H1 (cell line): ENCODE results near the gene USP3. TPM values are rescaled to one million over a fixed set of nuclear protein-coding genes. Genes with fewer than 3 reads are reported as not detected.

Source experiments
- CTCF ChIA-PET: fragments of 300-600 bp; sonication (Branson Sonifier 250); formaldehyde crosslinking; loops from one replicate; lab custom pipeline; 2021; ENCODE audit not compliant: partially characterized antibody; lab: Charles Lee
- POLR2A ChIA-PET: fragments of 300-600 bp; sonication (Branson Sonifier 250); formaldehyde crosslinking; loops from one replicate; lab custom pipeline; 2021; ENCODE audit warnings: inconsistent platforms; ENCODE audit not compliant: partially characterized antibody; lab: Charles Lee
- DNase-seq, 2 experiments: peaks; one replicate each; pipeline versions ENCODE4 v3.0.0 to v3.0.0-alpha.2; 2010 to 2022; ENCODE audit warnings: low spot score in 2 of 2, low read depth in 1 of 2, mixed read lengths in 1 of 2
- FAIRE-seq: peaks from 2 replicates; lab custom pipeline; 2011; peaks lifted over from hg19 to GRCh38; lab: Jason Lieb, UNC
- H2AFZ ChIP-seq: 2 replicates; pipeline ENCODE4 v1.8.1; 2012; ENCODE audit warnings: low read length, inconsistent platforms
- H2AK5ac ChIP-seq: 2 replicates; pipeline ENCODE4 v1.6.1; 2013; ENCODE audit warnings: low read depth, low read length
- H2BK120ac ChIP-seq: replicated peaks from 2 replicates; pipeline ENCODE3; 2013; ENCODE audit warnings: low read depth, low read length, inconsistent platforms
- H2BK12ac ChIP-seq: 2 replicates; pipeline ENCODE4 v1.6.1; 2013; ENCODE audit warnings: low read depth, low read length
- H2BK15ac ChIP-seq: 2 replicates; pipeline ENCODE4 v1.6.1; 2013; ENCODE audit warnings: low read length
- H2BK20ac ChIP-seq: 2 replicates; pipeline ENCODE4 v1.6.1; 2013; ENCODE audit warnings: low read length
- H2BK5ac ChIP-seq: 2 replicates; pipeline ENCODE4 v1.6.1; 2013; ENCODE audit warnings: low read depth, low read length
- H3K14ac ChIP-seq: 2 replicates; pipeline ENCODE4 v1.6.1; 2013; ENCODE audit warnings: inconsistent platforms; ENCODE audit not compliant: insufficient read length
- H3K18ac ChIP-seq: 2 replicates; pipeline ENCODE4 v1.6.1; 2013; ENCODE audit warnings: low read length; ENCODE audit errors: extremely low read depth
- H3K23ac ChIP-seq: 2 replicates; pipeline ENCODE4 v1.6.1; 2013; ENCODE audit warnings: inconsistent platforms; ENCODE audit not compliant: insufficient read length
- H3K23me2 ChIP-seq: 2 replicates; pipeline ENCODE4 v1.6.1; 2013; ENCODE audit warnings: low read depth, low read length
- H3K27ac ChIP-seq: 2 replicates; pipeline ENCODE4 v1.6.1; 2011; ENCODE audit warnings: low read depth, low read length, inconsistent platforms
- H3K27me3 ChIP-seq, 4 experiments: replicated peaks in 1 of 4; 1 replicate in 1 of 4; 2 replicates in 3 of 4; pipeline versions ENCODE4 v1.6.1 to v1.8.1; 2011 to 2013; ENCODE audit warnings: low read length in 3 of 4, mild to moderate bottlenecking in 3 of 4, inconsistent platforms in 2 of 4, mixed read lengths in 2 of 4, moderate library complexity in 1 of 4; ENCODE audit not compliant: control insufficient read depth in 3 of 4, insufficient read depth in 3 of 4; ENCODE audit errors: extremely low read depth in 1 of 4
- H3K36me3 ChIP-seq, 4 experiments: 2 replicates each; pipeline versions ENCODE4 v1.6.1 to v1.8.1; 2011 to 2013; ENCODE audit warnings: mild to moderate bottlenecking in 4 of 4, low read length in 3 of 4, moderate library complexity in 2 of 4, control low read depth in 1 of 4, inconsistent platforms in 1 of 4; ENCODE audit not compliant: insufficient read depth in 4 of 4, control insufficient read depth in 2 of 4
- H3K4ac ChIP-seq: replicated peaks from 2 replicates; pipeline ENCODE3; 2013; ENCODE audit warnings: low read length, low read depth, mixed read lengths, inconsistent platforms; ENCODE audit not compliant: insufficient read length
- H3K4me1 ChIP-seq, 4 experiments: replicated peaks in 1 of 4; 1 replicate in 1 of 4; 2 replicates in 3 of 4; pipeline versions ENCODE4 v1.6.1 to v1.8.1; 2011 to 2013; ENCODE audit warnings: low read length in 3 of 4, inconsistent platforms in 2 of 4, mixed read lengths in 1 of 4; ENCODE audit not compliant: insufficient read depth in 4 of 4, control insufficient read depth in 3 of 4
- H3K4me2 ChIP-seq, 2 experiments: 2 replicates each; pipeline versions ENCODE4 v1.6.1 to v1.8.1; 2011 to 2013; ENCODE audit warnings: low read depth in 2 of 2, low read length in 2 of 2, control low read depth in 1 of 2, inconsistent platforms in 1 of 2, mild to moderate bottlenecking in 1 of 2; ENCODE audit not compliant: insufficient read depth in 1 of 2
- H3K4me3 ChIP-seq, 4 experiments: fragments of 200-600, 300-600 bp in 1 of 4; sonication (generic), shearing (Covaris generic), sonication (Bioruptor Twin) in 1 of 4; 2 replicates each; pipeline versions ENCODE4 v1.5.1 to v1.8.1; 2011 to 2016; ENCODE audit warnings: low read length in 4 of 4, low read depth in 3 of 4, control low read depth in 2 of 4, inconsistent platforms in 2 of 4, mild to moderate bottlenecking in 2 of 4, mixed read lengths in 1 of 4, moderate library complexity in 1 of 4; ENCODE audit not compliant: insufficient read depth in 2 of 4; ENCODE audit errors: extremely low read depth in 1 of 4
- H3K56ac ChIP-seq: replicated peaks from 2 replicates; pipeline ENCODE3; 2013; ENCODE audit warnings: low read depth, mild to moderate bottlenecking, mixed read lengths, low read length, inconsistent platforms; ENCODE audit not compliant: insufficient read length
- H3K79me1 ChIP-seq: 2 replicates; pipeline ENCODE4 v1.6.1; 2013; ENCODE audit warnings: low read depth, low read length, control low read depth
- H3K79me2 ChIP-seq, 2 experiments: 2 replicates each; pipeline versions ENCODE4 v1.6.1 to v1.8.1; 2012 to 2013; ENCODE audit warnings: low read length in 2 of 2, mild to moderate bottlenecking in 2 of 2, inconsistent platforms in 1 of 2; ENCODE audit not compliant: insufficient read depth in 2 of 2, control insufficient read depth in 1 of 2
- H3K9ac ChIP-seq, 4 experiments: replicated peaks in 1 of 4; 1 replicate in 1 of 4; 2 replicates in 3 of 4; pipeline versions ENCODE4 v1.6.1 to v1.8.1; 2011 to 2013; ENCODE audit warnings: low read depth in 3 of 4, low read length in 3 of 4, control low read depth in 2 of 4, mild to moderate bottlenecking in 2 of 4, moderate library complexity in 2 of 4, inconsistent platforms in 1 of 4; ENCODE audit errors: extremely low read depth in 1 of 4
- H3K9me3 ChIP-seq, 2 experiments: 2 replicates each; pipeline versions ENCODE4 v1.6.1 to v1.8.1; 2012 to 2013; ENCODE audit warnings: mild to moderate bottlenecking in 2 of 2, moderate library complexity in 2 of 2, control low read depth in 1 of 2, inconsistent platforms in 1 of 2, low read depth in 1 of 2, low read length in 1 of 2, mixed read lengths in 1 of 2; ENCODE audit not compliant: insufficient read depth in 2 of 2
- H4K20me1 ChIP-seq, 2 experiments: replicated peaks in 1 of 2; 2 replicates each; pipeline versions ENCODE3 to v1.8.1; 2011 to 2013; ENCODE audit warnings: inconsistent platforms in 2 of 2, low read length in 2 of 2, mild to moderate bottlenecking in 1 of 2; ENCODE audit not compliant: insufficient read depth in 2 of 2, control insufficient read depth in 1 of 2
- H4K5ac ChIP-seq: 2 replicates; pipeline ENCODE4 v1.6.1; 2013; ENCODE audit warnings: low read length, low read depth, mixed read lengths, inconsistent platforms; ENCODE audit not compliant: insufficient read length
- H4K8ac ChIP-seq: 2 replicates; pipeline ENCODE4 v1.8.0; 2013; ENCODE audit warnings: mild to moderate bottlenecking, moderate library complexity, low read length, inconsistent platforms; ENCODE audit not compliant: insufficient read depth; ENCODE audit errors: extremely low read depth
- H4K91ac ChIP-seq: replicated peaks from 2 replicates; pipeline ENCODE3; 2013; ENCODE audit warnings: low read length, mixed read lengths, inconsistent platforms; ENCODE audit not compliant: insufficient read length
- BCL11A ChIP-seq, 2 experiments: IDR thresholded peaks; one replicate each; pipeline ENCODE4 v1.6.1; 2011; ENCODE audit warnings: low read depth in 2 of 2, low read length in 2 of 2, mild to moderate bottlenecking in 2 of 2
- EGR1 ChIP-seq: IDR thresholded peaks from 2 replicates; pipeline ENCODE4 v1.6.1; 2011; ENCODE audit warnings: low read depth, low read length, borderline replicate concordance
- JUND ChIP-seq: IDR thresholded peaks from 2 replicates; pipeline ENCODE4 v1.6.1; 2011; ENCODE audit warnings: mild to moderate bottlenecking, improper control_type of control experiment, low read length
- KDM1A ChIP-seq: fragments of 200-600, 300-600 bp; sonication (generic); IDR thresholded peaks from 2 replicates; pipeline ENCODE4 v1.7.1; 2016; ENCODE audit warnings: mild to moderate bottlenecking, low read length, borderline replicate concordance
- NRF1 ChIP-seq: IDR thresholded peaks from 2 replicates; pipeline ENCODE4 v1.6.1; 2011; ENCODE audit warnings: mild to moderate bottlenecking, low read depth, low read length, improper control_type of control experiment
- POU5F1 ChIP-seq: IDR thresholded peaks from 2 replicates; pipeline ENCODE4 v1.6.1; 2011; ENCODE audit warnings: low read depth, mild to moderate bottlenecking, low read length, moderate library complexity
- RFX5 ChIP-seq: IDR thresholded peaks from 2 replicates; pipeline ENCODE4 v1.6.1; 2011; ENCODE audit warnings: low read depth, low read length, improper control_type of control experiment, borderline replicate concordance
- SAP30 ChIP-seq: fragments of 300-600 bp; sonication (generic); IDR thresholded peaks from 2 replicates; pipeline ENCODE4 v1.7.1; 2012; ENCODE audit warnings: low read length, moderate library complexity, mild to moderate bottlenecking, inconsistent platforms; ENCODE audit not compliant: insufficient read depth, insufficient replicate concordance
- SIRT6 ChIP-seq: IDR thresholded peaks from one replicate; pipeline ENCODE4 v1.7.1; 2012; ENCODE audit warnings: low read length, inconsistent platforms
- SIX5 ChIP-seq: IDR thresholded peaks from 2 replicates; pipeline ENCODE4 v1.6.1; 2011; ENCODE audit warnings: mild to moderate bottlenecking, low read depth, low read length
- SP1 ChIP-seq: IDR thresholded peaks from 2 replicates; pipeline ENCODE4 v1.6.1; 2011; ENCODE audit warnings: low read depth, low read length
- TAF1 ChIP-seq: IDR thresholded peaks from 2 replicates; pipeline ENCODE4 v1.6.1; 2011; ENCODE audit warnings: mild to moderate bottlenecking, low read depth, low read length
- USF2 ChIP-seq: IDR thresholded peaks from 2 replicates; pipeline ENCODE4 v1.6.1; 2011; ENCODE audit warnings: low read length, improper control_type of control experiment
- WGBS, 2 experiments: shearing (Covaris generic) in 1 of 2; methylation state at CpG; one replicate each; pipeline versions ENCODE4 v1.1.6 to v1.1.7; 2013 to 2015; ENCODE audit warnings: low lambda C conversion rate in 2 of 2, mixed read lengths in 2 of 2, inconsistent platforms in 1 of 2, low coverage in 1 of 2, missing lambda C conversion rate in 1 of 2; ENCODE audit not compliant: insufficient replicate concordance in 2 of 2, insufficient coverage in 1 of 2, insufficient read length in 1 of 2; ENCODE audit errors: extremely low coverage in 1 of 2, missing lambda C conversion rate in 1 of 2; 5-methylcytosine and 5-hydroxymethylcytosine counted together
- polyA plus RNA-seq, 7 experiments: library from polyadenylated mRNA; depleted of rRNA in 3 of 7; stranded (reverse) in 5 of 7; unstranded in 2 of 7; fragments of >200 nt in 5 of 7; fragments of 200-250 nt in 2 of 7; gene quantifications; 1 replicate in 5 of 7; 2 replicates in 1 of 7; 4 replicates in 1 of 7; pipeline versions ENCODE4 v1.2.1 to v1.2.3, GENCODE V29; 2011 to 2013; ENCODE audit warnings: missing spikeins in 2 of 7, mixed read lengths in 2 of 7
- total RNA-seq: library from RNA; stranded (reverse); fragmentation: NEBNext Ultra II Directional; extraction: Animal tissue kit (Norgen Biotek cat#: 25700); gene quantifications from 2 replicates; pipeline ENCODE4 v1.2.1, GENCODE V29; 2021

The USP3 gene
- total and polyA plus RNA-seq, 2 of the 8 experiments (the other 6 are each of a cell fraction or from before 2014, with no cell fraction given), result 15.5 to 16.2 TPM

- Histone ChIP-seq H4K20me1 (peaks cover 0 to 3% of the 10 kb centered on the region in 2 experiments), H3K79me1 (no peaks in the 10 kb centered on the region), H4K91ac (no peak overlapping the region), H3K4me3 (no peak overlapping the region), H3K18ac (no peak overlapping the region), H3K79me2 (no peaks in the 10 kb centered on the region), H3K23ac (no peak overlapping the region), H4K5ac (no peak overlapping the region), H2AK5ac (no peak overlapping the region), H3K4me2 (no peak overlapping the region), H3K23me2 (no peaks in the 10 kb centered on the region), H3K27ac (no peak overlapping the region), H2BK20ac (no peak overlapping the region), H3K9ac (no peak overlapping the region), H3K4ac (no peak overlapping the region), H3K56ac (no peak overlapping the region), H3K27me3 (no peaks in the 10 kb centered on the region), H3K9me3 (no peaks in the 10 kb centered on the region), H3K14ac (no peak overlapping the region), H2AFZ (no peak overlapping the region), H2BK15ac (no peak overlapping the region), H3K36me3 (peaks cover 3 to 15% (median 6%) of the 10 kb centered on the region in 4 experiments; a peak in 6 of 8 replicates), H2BK12ac (no peak overlapping the region), H3K4me1 (no peaks in the 10 kb centered on the region), H2BK5ac (no peak overlapping the region), H2BK120ac (no peak overlapping the region), H4K8ac (no peak overlapping the region)
- DNase-seq (no peak), FAIRE-seq (no peak)
- CTCF ChIA-PET, result interaction anchor here (0.6 to 3.5 kb wide), 40 partner anchors 8 to 459 kb away, joined by 3 to 37 read pairs (median 4); partner anchors contain the start of gene FBXL22
- whole genome bisulfite sequencing, 2 experiments, result 96% methylated on average over 6 of the region's 6 CpGs; no CpG with 5 or more reads in 1 of the 2 experiments
- TF ChIP-seq SP1, result no peak
- no peak for TF ChIP-seq BCL11A (IDR thresholded peaks at IDR 0.05; ENCODE audit: low read depth in 2 of 2, low read length in 2 of 2)
- no peak for TF ChIP-seq KDM1A
- no peak for TF ChIP-seq RFX5
- TF ChIP-seq SAP30, result no peak
- no peak for TF ChIP-seq JUND
- TF ChIP-seq EGR1, result no peak
- TF ChIP-seq SIX5, result no peak
- no peak for TF ChIP-seq USF2
- TF ChIP-seq NRF1, result no peak
- no peak for TF ChIP-seq POU5F1
- TF ChIP-seq SIRT6, result no peak
- no peak for TF ChIP-seq TAF1
- POLR2A ChIA-PET, result interaction anchor here (1.1 kb wide), 1 partner anchor 329 kb away, joined by 3 read pairs; no protein-coding TSS in a partner anchor
These were observed 105.1 kb downstream of the USP3 start for GRCh38 chr15:63609448-63609847.
